Measurements from ENCODE around the gene NTRK2. TPM values are rescaled to one million over a fixed set of nuclear protein-coding genes. Genes with fewer than 3 reads are reported as not detected.

NTRK2 gene
- total RNA-seq, 1 donor from 2014 or later, result 0.46 TPM

GRCh38 chr9:84708400-84708799, 38.9 kb downstream of the NTRK2 start:
- TF ChIP-seq, protein P1, sequence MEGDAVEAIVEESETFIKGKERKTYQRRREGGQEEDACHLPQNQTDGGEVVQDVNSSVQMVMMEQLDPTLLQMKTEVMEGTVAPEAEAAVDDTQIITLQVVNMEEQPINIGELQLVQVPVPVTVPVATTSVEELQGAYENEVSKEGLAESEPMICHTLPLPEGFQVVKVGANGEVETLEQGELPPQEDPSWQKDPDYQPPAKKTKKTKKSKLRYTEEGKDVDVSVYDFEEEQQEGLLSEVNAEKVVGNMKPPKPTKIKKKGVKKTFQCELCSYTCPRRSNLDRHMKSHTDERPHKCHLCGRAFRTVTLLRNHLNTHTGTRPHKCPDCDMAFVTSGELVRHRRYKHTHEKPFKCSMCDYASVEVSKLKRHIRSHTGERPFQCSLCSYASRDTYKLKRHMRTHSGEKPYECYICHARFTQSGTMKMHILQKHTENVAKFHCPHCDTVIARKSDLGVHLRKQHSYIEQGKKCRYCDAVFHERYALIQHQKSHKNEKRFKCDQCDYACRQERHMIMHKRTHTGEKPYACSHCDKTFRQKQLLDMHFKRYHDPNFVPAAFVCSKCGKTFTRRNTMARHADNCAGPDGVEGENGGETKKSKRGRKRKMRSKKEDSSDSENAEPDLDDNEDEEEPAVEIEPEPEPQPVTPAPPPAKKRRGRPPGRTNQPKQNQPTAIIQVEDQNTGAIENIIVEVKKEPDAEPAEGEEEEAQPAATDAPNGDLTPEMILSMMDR (conservative IDR thresholded peaks at IDR 0.05; ENCODE audit: low read depth, low read length), result no peak
- no peak overlapping the region for H3K4me3 ChIP-seq (ENCODE audit: low read depth, low read length)
- DNase-seq (ENCODE audit: low read depth), result no peak

- DNase-seq (ENCODE audit: low read depth), result no peak
- TF ChIP-seq, protein P1 (conservative IDR thresholded peaks at IDR 0.05; ENCODE audit: low read depth, low read length), result no peak
Observed at GRCh38 chr9:84709056-84709455, 39.5 kb downstream of the NTRK2 start.

GRCh38 chr9:84710701-84711397, 41.3 kb downstream of the NTRK2 start:
- TF ChIP-seq, protein P1 (conservative IDR thresholded peaks at IDR 0.05; ENCODE audit: low read depth, low read length), result no peak
- no peak overlapping the region for H3K4me3 ChIP-seq (ENCODE audit: low read depth, low read length)
- no peak for DNase-seq (ENCODE audit: low read depth)

More at GRCh38 chr9:84709056-84709455, 39.5 kb downstream of the NTRK2 start:
- H3K4me3 ChIP-seq (ENCODE audit: low read depth, low read length), result no peak overlapping the region

- no peak for DNase-seq (ENCODE audit: low read depth)
- H3K4me3 ChIP-seq (ENCODE audit: low read depth, low read length), result no peak overlapping the region
- TF ChIP-seq, protein P1 (conservative IDR thresholded peaks at IDR 0.05; ENCODE audit: low read depth, low read length), result no peak
Observed at GRCh38 chr9:84711398-84711777, 41.9 kb downstream of the NTRK2 start.

DNA sequence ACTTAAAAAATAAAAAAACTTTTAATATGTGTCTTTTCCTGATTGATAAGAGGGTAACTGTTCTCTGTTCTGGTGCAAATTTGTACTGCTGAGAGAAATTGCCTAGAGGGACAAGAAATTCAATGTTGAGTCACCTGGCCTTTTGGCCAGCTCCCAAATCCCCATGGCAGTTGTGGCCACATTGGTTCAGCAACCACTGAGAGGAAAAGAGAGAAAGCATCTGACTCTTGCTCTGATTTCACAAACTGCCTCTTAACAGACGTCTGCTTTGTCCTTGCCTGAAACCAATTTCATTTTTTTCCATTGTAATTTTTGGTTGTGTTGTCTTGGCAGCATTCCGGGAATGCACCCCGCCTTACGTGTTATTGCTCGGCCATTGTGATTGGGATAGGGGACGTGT, 42.4 kb downstream of the NTRK2 start:
- no peak for DNase-seq (ENCODE audit: low read depth)
- no peak overlapping the region for H3K4me3 ChIP-seq (ENCODE audit: low read depth, low read length)
- TF ChIP-seq, protein P1 (conservative IDR thresholded peaks at IDR 0.05; ENCODE audit: low read depth, low read length), result no peak

GRCh38 chr9:84716217-84716616, 46.7 kb downstream of the NTRK2 start:
- no peak overlapping the region for H3K4me3 ChIP-seq (ENCODE audit: low read depth, low read length)
- TF ChIP-seq, protein P1 (conservative IDR thresholded peaks at IDR 0.05; ENCODE audit: low read depth, low read length), result no peak
- no peak for DNase-seq (ENCODE audit: low read depth)

GRCh38 chr9:84718476-84718875, 48.9 kb downstream of the NTRK2 start:
- TF ChIP-seq, protein P1 (conservative IDR thresholded peaks at IDR 0.05; ENCODE audit: low read depth, low read length), result no peak
- no peak overlapping the region for H3K4me3 ChIP-seq (ENCODE audit: low read depth, low read length)
- DNase-seq (ENCODE audit: low read depth), result no peak

Measured in epithelial cell of proximal tubule (primary cell).